Astrocyte (in vitro differentiated cells and primary cell): ENCODE data around the gene KIR3DL3.

Experiments used
- EZH2 ChIP-seq: IDR thresholded peaks from 2 replicates; pipeline ENCODE4 v1.6.1; 2012; ENCODE audit warnings: mild to moderate bottlenecking, low read length, inconsistent platforms; ENCODE audit not compliant: insufficient read depth
- TF ChIP-seq, protein P1 (sequence below): IDR thresholded peaks from 2 replicates; pipeline ENCODE4 v1.5.1; 2011; ENCODE audit warnings: low read depth, mild to moderate bottlenecking, inconsistent platforms, low read length, moderate library complexity; ENCODE audit not compliant: insufficient read depth

DNA sequence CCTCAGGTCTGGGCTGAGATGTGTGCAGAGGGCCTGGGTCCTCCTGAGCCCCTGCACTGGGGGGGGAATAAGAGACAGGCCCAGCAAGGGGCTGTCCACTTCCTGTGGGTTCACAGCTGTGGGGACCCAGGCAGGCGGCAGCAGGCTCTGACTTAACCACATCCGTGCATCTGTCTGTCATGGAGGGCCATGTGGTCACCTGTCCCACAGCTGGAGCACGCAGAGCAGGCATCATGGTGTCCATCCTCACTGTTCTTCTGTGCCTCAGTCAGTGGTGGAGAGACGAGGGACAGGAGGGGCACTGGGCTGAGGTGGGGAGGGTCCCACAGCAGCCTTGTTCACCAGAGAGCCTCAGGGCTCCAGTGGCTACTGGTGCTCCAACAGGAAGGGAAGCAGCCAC, 16.3 kb upstream of the KIR3DL3 start:
- TF ChIP-seq, protein P1, sequence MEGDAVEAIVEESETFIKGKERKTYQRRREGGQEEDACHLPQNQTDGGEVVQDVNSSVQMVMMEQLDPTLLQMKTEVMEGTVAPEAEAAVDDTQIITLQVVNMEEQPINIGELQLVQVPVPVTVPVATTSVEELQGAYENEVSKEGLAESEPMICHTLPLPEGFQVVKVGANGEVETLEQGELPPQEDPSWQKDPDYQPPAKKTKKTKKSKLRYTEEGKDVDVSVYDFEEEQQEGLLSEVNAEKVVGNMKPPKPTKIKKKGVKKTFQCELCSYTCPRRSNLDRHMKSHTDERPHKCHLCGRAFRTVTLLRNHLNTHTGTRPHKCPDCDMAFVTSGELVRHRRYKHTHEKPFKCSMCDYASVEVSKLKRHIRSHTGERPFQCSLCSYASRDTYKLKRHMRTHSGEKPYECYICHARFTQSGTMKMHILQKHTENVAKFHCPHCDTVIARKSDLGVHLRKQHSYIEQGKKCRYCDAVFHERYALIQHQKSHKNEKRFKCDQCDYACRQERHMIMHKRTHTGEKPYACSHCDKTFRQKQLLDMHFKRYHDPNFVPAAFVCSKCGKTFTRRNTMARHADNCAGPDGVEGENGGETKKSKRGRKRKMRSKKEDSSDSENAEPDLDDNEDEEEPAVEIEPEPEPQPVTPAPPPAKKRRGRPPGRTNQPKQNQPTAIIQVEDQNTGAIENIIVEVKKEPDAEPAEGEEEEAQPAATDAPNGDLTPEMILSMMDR, result no peak
- TF ChIP-seq EZH2, result no peak
